Neuronal stem cell (in vitro differentiated cells): ENCODE data around the gene TRIP13.

Source experiments
- DNase-seq: peaks from one replicate; pipeline ENCODE4 v3.0.0-alpha.2; 2013; ENCODE audit warnings: low spot score
- H2AFZ ChIP-seq: one replicate; pipeline ENCODE4 v1.6.1; 2013; ENCODE audit warnings: mild to moderate bottlenecking, low read length, inconsistent platforms
- H2AK5ac ChIP-seq: 2 replicates; pipeline ENCODE4 v1.6.1; 2013; ENCODE audit warnings: low read depth, mild to moderate bottlenecking, inconsistent platforms, low read length, moderate library complexity, mixed read lengths
- H2BK120ac ChIP-seq: 2 replicates; pipeline ENCODE4 v1.6.1; 2013; ENCODE audit warnings: low read depth, mild to moderate bottlenecking, inconsistent platforms, low read length, moderate library complexity, mixed read lengths
- H2BK12ac ChIP-seq: one replicate; pipeline ENCODE4 v1.6.1; 2013; ENCODE audit warnings: low read length, inconsistent platforms
- H2BK15ac ChIP-seq: 2 replicates; pipeline ENCODE4 v1.6.1; 2013; ENCODE audit warnings: mild to moderate bottlenecking, low read length, inconsistent platforms, mixed read lengths
- H2BK5ac ChIP-seq: one replicate; pipeline ENCODE4 v1.6.1; 2013; ENCODE audit warnings: inconsistent platforms, mild to moderate bottlenecking, low read length, moderate library complexity
- H3K14ac ChIP-seq: one replicate; pipeline ENCODE4 v1.6.1; 2013; ENCODE audit warnings: low read length, inconsistent platforms
- H3K18ac ChIP-seq: 2 replicates; pipeline ENCODE4 v1.6.1; 2013; ENCODE audit warnings: low read length, inconsistent platforms
- H3K23ac ChIP-seq: 2 replicates; pipeline ENCODE4 v1.6.1; 2013; ENCODE audit warnings: low read depth, mild to moderate bottlenecking, mixed read lengths, low read length, inconsistent platforms; ENCODE audit not compliant: poor library complexity
- H3K27ac ChIP-seq: replicated peaks from 3 replicates; pipeline ENCODE4 v1.5.1; 2013; ENCODE audit warnings: low read length, inconsistent platforms
- H3K27me3 ChIP-seq, 3 experiments: 2 replicates each; pipeline ENCODE4 v1.6.1; 2013; ENCODE audit warnings: low read length in 3 of 3, mild to moderate bottlenecking in 2 of 3, inconsistent platforms in 1 of 3, low read depth in 1 of 3, mixed read lengths in 1 of 3, moderate library complexity in 1 of 3; ENCODE audit not compliant: control insufficient read depth in 3 of 3, insufficient read depth in 3 of 3
- H3K36me3 ChIP-seq, 2 donors: replicated peaks in 1 of 2; 2 replicates each; pipeline ENCODE4 v1.6.1; 2013; ENCODE audit warnings: low read length in 2 of 2; ENCODE audit not compliant: control insufficient read depth in 2 of 2, insufficient read depth in 2 of 2
- H3K4ac ChIP-seq: 2 replicates; pipeline ENCODE4 v1.6.1; 2013; ENCODE audit warnings: inconsistent platforms, mild to moderate bottlenecking, low read length, moderate library complexity
- H3K4me1 ChIP-seq, 2 donors: 1 replicate in 1 of 2; 2 replicates in 1 of 2; pipeline ENCODE4 v1.6.1; 2013; ENCODE audit warnings: low read length in 2 of 2, low read depth in 1 of 2; ENCODE audit not compliant: control insufficient read depth in 2 of 2, insufficient read depth in 1 of 2
- H3K4me2 ChIP-seq: one replicate; pipeline ENCODE4 v1.6.1; 2013; ENCODE audit warnings: mild to moderate bottlenecking, low read length, inconsistent platforms; ENCODE audit not compliant: insufficient read depth, poor library complexity, severe bottlenecking
- H3K4me3 ChIP-seq, 2 donors: 2 replicates each; pipeline ENCODE4 v1.5.1; 2013; ENCODE audit warnings: low read length in 2 of 2, mild to moderate bottlenecking in 2 of 2, inconsistent platforms in 1 of 2, moderate library complexity in 1 of 2
- H3K79me1 ChIP-seq: one replicate; pipeline ENCODE4 v1.6.1; 2013; ENCODE audit warnings: low read depth, mild to moderate bottlenecking, inconsistent platforms, low read length, moderate library complexity
- H3K9ac ChIP-seq: one replicate; pipeline ENCODE4 v1.6.1; 2013; ENCODE audit warnings: mild to moderate bottlenecking, low read depth, low read length, inconsistent platforms; ENCODE audit not compliant: poor library complexity
- H3K9me3 ChIP-seq, 2 donors: replicated peaks in 1 of 2; 2 replicates each; pipeline versions ENCODE3 to v1.6.1; 2013; ENCODE audit warnings: low read length in 2 of 2, mild to moderate bottlenecking in 2 of 2, inconsistent platforms in 1 of 2, low read depth in 1 of 2, mixed read lengths in 1 of 2, moderate library complexity in 1 of 2; ENCODE audit not compliant: control insufficient read depth in 2 of 2, insufficient read depth in 1 of 2
- H4K8ac ChIP-seq: one replicate; pipeline ENCODE4 v1.6.1; 2013; ENCODE audit warnings: low read depth, mild to moderate bottlenecking, inconsistent platforms, low read length, moderate library complexity
- H4K91ac ChIP-seq: one replicate; pipeline ENCODE4 v1.6.1; 2013; ENCODE audit warnings: low read length, low read depth, mild to moderate bottlenecking, inconsistent platforms; ENCODE audit not compliant: poor library complexity
- WGBS, 2 donors: extraction: QIAGEN DNeasy Blood & Tissue Kit; methylation state at CpG; one replicate each; pipeline ENCODE4 v1.1.7; 2013; ENCODE audit warnings: missing lambda C conversion rate in 2 of 2, mixed read lengths in 1 of 2; ENCODE audit not compliant: insufficient read length in 2 of 2, insufficient replicate concordance in 1 of 2; ENCODE audit errors: extremely low coverage in 2 of 2; 5-methylcytosine and 5-hydroxymethylcytosine counted together

The TRIP13 gene

DNA sequence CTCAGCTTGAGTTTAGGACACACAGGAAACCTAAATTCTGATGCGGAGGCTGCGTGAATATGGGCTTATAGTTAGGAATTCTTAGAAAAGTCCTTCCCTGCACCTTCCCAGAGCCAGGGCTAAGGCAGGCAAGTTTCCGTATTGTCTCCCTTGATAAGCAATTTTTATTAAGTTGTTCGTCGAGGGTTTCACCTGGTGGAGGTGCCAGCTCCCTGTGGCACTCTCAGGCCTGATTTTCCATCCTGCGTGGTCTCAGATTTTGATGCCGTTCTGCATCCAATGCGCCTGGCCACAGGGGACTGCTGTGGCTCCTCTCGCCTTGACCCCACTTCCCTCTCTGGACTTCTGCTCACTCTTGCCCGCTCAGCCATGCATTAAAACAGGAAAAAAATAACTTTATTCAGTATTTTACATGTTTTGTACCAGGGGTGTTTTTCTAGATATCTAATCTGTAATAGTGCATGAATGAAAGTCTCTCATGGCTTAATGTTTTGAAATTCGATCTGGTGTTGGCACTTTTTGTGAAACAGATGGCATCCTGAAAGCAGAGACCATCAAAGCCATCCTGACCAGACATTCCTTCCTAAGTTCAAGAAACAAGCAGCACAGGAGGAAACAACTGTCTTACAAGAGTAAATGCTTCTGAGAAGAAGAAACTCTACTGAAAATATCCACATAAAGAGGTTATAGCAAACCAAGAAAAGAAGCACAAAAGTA lies 50.7 kb downstream of the TRIP13 start:
- no peak overlapping the region for H2BK120ac ChIP-seq
- H3K27ac ChIP-seq = no peak overlapping the region
- no peak for DNase-seq

DNA sequence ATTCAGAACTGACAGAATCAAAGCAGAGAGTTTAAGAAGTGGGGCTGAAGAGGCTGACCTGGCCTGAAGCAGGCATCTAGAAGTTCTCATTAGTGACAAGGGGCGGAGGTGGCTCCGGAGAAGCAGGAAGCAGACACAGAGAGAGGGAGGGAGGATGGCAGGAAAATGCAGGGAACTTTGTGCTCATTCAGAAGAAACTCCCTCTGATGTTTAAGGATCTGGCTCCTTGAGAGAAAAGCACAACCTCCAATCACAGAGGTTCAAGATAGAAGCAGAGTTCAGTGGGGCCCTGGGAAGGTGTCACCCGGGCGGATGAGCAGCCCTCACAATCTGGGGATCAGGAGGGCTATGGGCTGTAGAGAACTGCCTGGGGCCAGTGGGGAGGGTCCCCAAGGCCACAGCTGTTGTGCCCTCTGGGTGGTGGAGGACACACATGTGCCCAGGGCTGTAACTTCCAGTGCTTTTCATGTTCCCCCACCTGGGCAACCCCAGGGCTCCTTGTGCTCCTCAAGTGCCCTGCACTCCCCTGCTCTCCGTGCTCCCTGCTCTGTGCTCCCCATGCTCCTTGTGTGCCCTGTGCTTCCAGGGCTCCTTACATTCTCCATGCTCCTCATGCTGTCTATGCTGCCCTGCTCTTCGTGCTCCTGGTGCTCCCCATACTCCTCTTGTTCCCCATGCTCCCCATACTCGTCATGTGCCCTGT lies 51.4 kb downstream of the TRIP13 start:
- Histone ChIP-seq H2AK5ac (peak overlapping the region; percentile 53), H2BK12ac (peak overlapping the region; percentile 4), H3K9me3 (no peaks in the 10 kb centered on the region), H3K36me3 (no peaks in the 10 kb centered on the region), H3K79me1 (no peaks in the 10 kb centered on the region), H3K18ac (peak overlapping the region; percentile 15), H3K14ac (peak overlapping the region; percentile 5), H3K4me2 (no peak overlapping the region), H3K4me1 (peaks cover 13 to 18% of the 10 kb centered on the region in 2 donors), H2BK5ac (no peak overlapping the region), H4K91ac (peak overlapping the region; percentile 11), H4K8ac (no peak overlapping the region), H3K27me3 (peaks cover 0 to 14% (median 5%) of the 10 kb centered on the region in 3 experiments), H2AFZ (peak overlapping the region; percentile 14), H3K23ac (peak overlapping the region; percentile 62), H2BK15ac (no peak overlapping the region), H2BK120ac (no peak overlapping the region), H3K9ac (no peak overlapping the region), H3K4ac (no peak overlapping the region), H3K4me3 (peak overlapping the region in 1 of 2 donors; percentile 22), H3K27ac (no peak overlapping the region)
- DNase-seq = no peak
- WGBS, 2 donors = no CpG with 5 or more reads among the region's 7 CpGs

More for the DNA sequence above, 50.7 kb downstream of the TRIP13 start:
- no peak overlapping the region for H3K18ac ChIP-seq
- no peaks in the 10 kb centered on the region for H3K9me3 ChIP-seq
- H3K4me3 ChIP-seq = no peak overlapping the region
- no peak overlapping the region for H2BK12ac ChIP-seq
- no peaks in the 10 kb centered on the region for H3K79me1 ChIP-seq
- H4K8ac ChIP-seq = no peak overlapping the region
- no peak overlapping the region for H4K91ac ChIP-seq
- H3K4ac ChIP-seq = no peak overlapping the region
- no peaks in the 10 kb centered on the region for H3K36me3 ChIP-seq
- H2AFZ ChIP-seq = peak overlapping the region; percentile 14
- WGBS, 2 donors = no CpG with 5 or more reads among the region's 11 CpGs
- peaks cover 13 to 18% of the 10 kb centered on the region in 2 donors for H3K4me1 ChIP-seq
- H3K9ac ChIP-seq = no peak overlapping the region
- H2AK5ac ChIP-seq = peak overlapping the region; percentile 9
- H3K4me2 ChIP-seq = no peak overlapping the region
- no peak overlapping the region for H2BK5ac ChIP-seq
- peaks cover 0 to 14% (median 5%) of the 10 kb centered on the region in 3 experiments for H3K27me3 ChIP-seq
- no peak overlapping the region for H2BK15ac ChIP-seq
- no peak overlapping the region for H3K14ac ChIP-seq
- H3K23ac ChIP-seq = no peak overlapping the region

DNA sequence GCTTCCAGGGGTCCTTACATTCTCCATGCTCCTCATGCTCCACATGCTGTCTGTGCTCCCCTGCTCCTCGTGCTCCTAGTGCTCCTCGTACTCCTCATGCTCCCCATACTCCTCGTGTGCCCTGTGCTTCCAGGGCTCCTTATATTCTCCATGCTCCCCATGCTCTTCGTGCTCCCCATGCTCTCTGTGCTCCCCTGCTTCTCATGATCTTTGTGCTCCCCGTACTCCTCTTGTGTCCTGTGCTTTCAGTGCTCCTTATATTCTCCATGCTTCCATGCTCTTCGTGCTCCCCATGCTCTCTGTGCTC lies 51.9 kb downstream of the TRIP13 start:
- Histone ChIP-seq H2BK120ac (no peak overlapping the region), H2BK5ac (no peak overlapping the region), H3K4me3 (no peak overlapping the region), H3K4me2 (no peak overlapping the region), H2BK12ac (peak overlapping the region; percentile 4), H3K9me3 (no peaks in the 10 kb centered on the region), H4K91ac (peak overlapping the region; percentile 11), H2AFZ (no peak overlapping the region), H3K9ac (no peak overlapping the region), H3K4me1 (peaks cover 13 to 18% of the 10 kb centered on the region in 2 donors), H2BK15ac (no peak overlapping the region), H3K27ac (no peak overlapping the region), H3K79me1 (no peaks in the 10 kb centered on the region), H4K8ac (no peak overlapping the region), H3K27me3 (peaks cover 0 to 14% (median 5%) of the 10 kb centered on the region in 3 experiments), H3K18ac (no peak overlapping the region), H3K23ac (peak overlapping the region; percentile 62), H3K4ac (no peak overlapping the region), H3K36me3 (no peaks in the 10 kb centered on the region), H3K14ac (peak overlapping the region; percentile 5), H2AK5ac (peak overlapping the region; percentile 53)
- no CpG with 5 or more reads among the region's 6 CpGs for WGBS, 2 donors
- DNase-seq = no peak

DNA sequence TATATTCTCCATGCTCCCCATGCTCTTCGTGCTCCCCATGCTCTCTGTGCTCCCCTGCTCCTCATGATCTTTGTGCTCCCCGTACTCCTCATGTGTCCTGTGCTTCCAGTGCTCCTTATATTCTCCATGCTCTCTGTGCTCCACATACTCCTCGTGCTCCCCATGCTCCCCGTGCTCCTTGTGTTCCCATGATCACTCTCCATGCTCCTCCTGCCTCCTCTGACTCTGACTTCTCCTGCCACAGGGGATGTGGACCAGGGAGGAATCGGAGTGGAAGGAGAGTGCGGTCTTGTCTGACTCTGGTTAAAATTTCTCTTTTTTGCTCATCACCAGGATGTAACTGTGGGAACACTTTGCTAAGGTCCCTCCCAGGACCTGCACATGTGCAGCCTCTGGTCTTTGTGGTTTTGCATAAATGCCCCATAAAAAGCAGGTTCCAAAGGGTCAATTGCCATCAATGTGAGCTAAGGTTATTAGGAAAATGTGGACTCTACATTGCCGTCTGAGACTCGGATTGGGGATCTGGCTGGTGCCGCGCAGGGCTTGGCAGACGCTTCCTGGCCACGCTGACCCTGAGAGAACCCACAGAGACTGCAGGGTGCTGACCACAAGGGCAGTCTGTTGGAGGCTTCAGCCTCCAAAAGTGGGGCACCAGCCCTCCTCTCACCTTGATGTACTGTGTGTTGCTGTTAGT lies 52.5 kb downstream of the TRIP13 start:
- Histone ChIP-seq H2BK120ac (no peak overlapping the region), H3K9me3 (peaks cover 2 to 3% of the 10 kb centered on the region in 2 donors), H2AFZ (peak overlapping the region; percentile 86), H2AK5ac (no peak overlapping the region), H3K4me1 (peaks cover 13 to 18% of the 10 kb centered on the region in 2 donors), H3K23ac (peak overlapping the region; percentile 62), H3K27me3 (peaks cover 0 to 14% (median 5%) of the 10 kb centered on the region in 3 experiments), H3K79me1 (no peaks in the 10 kb centered on the region), H3K4me2 (no peak overlapping the region), H4K8ac (no peak overlapping the region), H3K4ac (no peak overlapping the region), H4K91ac (no peak overlapping the region), H3K9ac (no peak overlapping the region), H3K18ac (no peak overlapping the region), H3K14ac (no peak overlapping the region), H3K36me3 (no peaks in the 10 kb centered on the region), H2BK5ac (no peak overlapping the region), H2BK15ac (no peak overlapping the region), H3K4me3 (no peak overlapping the region), H3K27ac (no peak overlapping the region), H2BK12ac (no peak overlapping the region)
- DNase-seq = no peak
- no CpG with 5 or more reads among the region's 12 CpGs for WGBS, 2 donors
